ENCODE results near the gene TYW1. TPM values are rescaled to one million over a fixed set of nuclear protein-coding genes. Genes with fewer than 3 reads are reported as not detected.
"Not testable (repeated sequence)": the region's sequence is repeated elsewhere in the genome, so short reads cannot be mapped to it uniquely, and the experiment has no call there.

The TYW1 gene
- total RNA-seq, 4 donors from 2014 or later, result 10.7 to 14.2 (median 13.0) TPM

DNA sequence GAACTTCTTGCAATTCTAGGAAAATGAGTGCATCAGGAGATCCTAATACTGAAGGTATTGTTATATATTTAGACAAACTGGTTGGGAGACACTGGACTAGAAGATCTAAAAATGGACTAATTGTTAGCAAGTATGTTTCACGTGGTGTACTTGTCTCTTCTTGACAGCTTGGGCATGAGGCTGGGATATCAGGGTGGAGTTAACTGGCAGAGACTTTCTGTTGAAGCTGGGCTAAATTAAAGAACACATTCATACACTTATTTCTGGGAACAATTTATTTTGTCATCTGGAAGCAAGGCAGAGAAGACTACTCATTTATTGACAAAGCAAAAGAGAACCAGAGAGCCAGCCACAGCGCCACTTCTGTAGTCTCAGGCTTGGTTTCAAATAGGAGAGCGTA lies 25.9 kb downstream of the TYW1 start:
- H3K4me3 ChIP-seq, result no peak overlapping the region
- TF ChIP-seq POLR2AphosphoS5 (IDR thresholded peaks at IDR 0.05) (no peak), POLR2A (IDR thresholded peaks at IDR 0.05; ENCODE audit: low read depth) (no peak), EP300 (IDR thresholded peaks at IDR 0.05) (no peak)
- TF ChIP-seq, protein P1, sequence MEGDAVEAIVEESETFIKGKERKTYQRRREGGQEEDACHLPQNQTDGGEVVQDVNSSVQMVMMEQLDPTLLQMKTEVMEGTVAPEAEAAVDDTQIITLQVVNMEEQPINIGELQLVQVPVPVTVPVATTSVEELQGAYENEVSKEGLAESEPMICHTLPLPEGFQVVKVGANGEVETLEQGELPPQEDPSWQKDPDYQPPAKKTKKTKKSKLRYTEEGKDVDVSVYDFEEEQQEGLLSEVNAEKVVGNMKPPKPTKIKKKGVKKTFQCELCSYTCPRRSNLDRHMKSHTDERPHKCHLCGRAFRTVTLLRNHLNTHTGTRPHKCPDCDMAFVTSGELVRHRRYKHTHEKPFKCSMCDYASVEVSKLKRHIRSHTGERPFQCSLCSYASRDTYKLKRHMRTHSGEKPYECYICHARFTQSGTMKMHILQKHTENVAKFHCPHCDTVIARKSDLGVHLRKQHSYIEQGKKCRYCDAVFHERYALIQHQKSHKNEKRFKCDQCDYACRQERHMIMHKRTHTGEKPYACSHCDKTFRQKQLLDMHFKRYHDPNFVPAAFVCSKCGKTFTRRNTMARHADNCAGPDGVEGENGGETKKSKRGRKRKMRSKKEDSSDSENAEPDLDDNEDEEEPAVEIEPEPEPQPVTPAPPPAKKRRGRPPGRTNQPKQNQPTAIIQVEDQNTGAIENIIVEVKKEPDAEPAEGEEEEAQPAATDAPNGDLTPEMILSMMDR (IDR thresholded peaks at IDR 0.05), result no peak
- H3K9me3 ChIP-seq, result no peaks in the 10 kb centered on the region
- WGBS, result 61% methylated on average over 3 of the region's 3 CpGs
- no peak for DNase-seq (ENCODE audit: extremely low spot score)
- no peaks in the 10 kb centered on the region for H3K27me3 ChIP-seq
- H3K27ac ChIP-seq (replicated peaks in 1 of 4), result peak overlapping the region; percentile 50 to 77 (median 54)
- H3K4me1 ChIP-seq, result peaks cover 11 to 16% (median 14%) of the 10 kb centered on the region in 4 donors
- intact Hi-C loops (cut with DNase I), result no loop called here
- peaks cover 18 to 84% (median 58%) of the 10 kb centered on the region in 4 donors for H3K36me3 ChIP-seq

- H3K4me1 ChIP-seq, result peaks cover 11 to 16% (median 14%) of the 10 kb centered on the region in 4 donors
- H3K4me3 ChIP-seq; H3K27ac ChIP-seq (replicated peaks in 1 of 4): not testable (repeated sequence)
These were observed 28.8 kb downstream of the TYW1 start for GRCh38 chr7:67025459-67025858.

GRCh38 chr7:67031685-67032084 lies 35.1 kb downstream of the TYW1 start:
- WGBS, result 89% methylated on average over 2 of the region's 2 CpGs
- peaks cover 7 to 37% (median 20%) of the 10 kb centered on the region in 4 donors for H3K36me3 ChIP-seq
- H3K9me3 ChIP-seq; H3K27ac ChIP-seq (replicated peaks in 1 of 4); H3K4me3 ChIP-seq; intact Hi-C loops (cut with DNase I); DNase-seq (ENCODE audit: extremely low spot score); H3K27me3 ChIP-seq; H3K4me1 ChIP-seq: not testable (repeated sequence)

More at GRCh38 chr7:67025459-67025858, 28.8 kb downstream of the TYW1 start:
- DNase-seq (ENCODE audit: extremely low spot score); H3K27me3 ChIP-seq; H3K9me3 ChIP-seq; intact Hi-C loops (cut with DNase I): not testable (repeated sequence)
- 80% methylated on average over 1 of the region's 1 CpG for WGBS
- peaks cover 7 to 79% (median 37%) of the 10 kb centered on the region in 4 donors for H3K36me3 ChIP-seq

DNA sequence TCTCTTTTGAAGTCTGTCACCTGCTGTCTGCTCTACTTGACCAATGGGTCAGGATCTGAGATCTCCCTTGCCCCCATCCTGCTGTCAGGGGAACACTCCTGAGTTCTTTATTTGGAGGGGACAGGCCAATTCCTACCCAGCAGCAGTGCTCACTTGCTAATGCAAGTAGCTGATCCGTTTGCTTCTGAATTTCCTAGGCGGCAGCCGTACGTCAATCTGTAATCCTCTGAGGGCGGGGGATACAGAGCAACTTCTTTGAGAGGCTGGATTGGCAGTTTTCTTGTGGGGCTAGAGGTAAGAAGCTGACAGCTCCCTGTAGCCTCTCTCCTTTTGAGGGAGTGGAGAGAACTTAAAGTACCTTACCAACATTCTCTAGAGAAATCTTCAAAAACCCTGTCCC lies 36.6 kb downstream of the TYW1 start:
- 82% methylated on average over 5 of the region's 5 CpGs for WGBS
- H3K4me3 ChIP-seq, result no peak overlapping the region
- H3K4me1 ChIP-seq, result peaks cover 0 to 7% (median 0%) of the 10 kb centered on the region in 4 donors
- intact Hi-C loops (cut with DNase I), result no loop called here
- no peak for DNase-seq (ENCODE audit: extremely low spot score)
- no peaks in the 10 kb centered on the region for H3K9me3 ChIP-seq
- peaks cover 7 to 28% (median 18%) of the 10 kb centered on the region in 4 donors for H3K36me3 ChIP-seq
- no peak overlapping the region for H3K27ac ChIP-seq (replicated peaks in 1 of 4)
- H3K27me3 ChIP-seq, result no peaks in the 10 kb centered on the region
- TF ChIP-seq POLR2A (IDR thresholded peaks at IDR 0.05; ENCODE audit: low read depth) (no peak), EP300 (IDR thresholded peaks at IDR 0.05) (no peak), POLR2AphosphoS5 (IDR thresholded peaks at IDR 0.05) (no peak)
- TF ChIP-seq, protein P1 (IDR thresholded peaks at IDR 0.05), result no peak

- H3K4me3 ChIP-seq; DNase-seq (ENCODE audit: extremely low spot score); H3K9me3 ChIP-seq; H3K27ac ChIP-seq (replicated peaks in 1 of 4); intact Hi-C loops (cut with DNase I); H3K4me1 ChIP-seq; H3K27me3 ChIP-seq: not testable (repeated sequence)
- WGBS, result 86% methylated on average over 10 of the region's 10 CpGs
- H3K36me3 ChIP-seq, result peaks cover 0 to 11% (median 10%) of the 10 kb centered on the region in 4 donors
These were observed 40.1 kb downstream of the TYW1 start for GRCh38 chr7:67036432-67037395.

- TF ChIP-seq, protein P1 (IDR thresholded peaks at IDR 0.05), result peak in 2 of 3 experiments; percentile 26 to 51
- WGBS, result 37% methylated on average over 2 of the region's 2 CpGs
- intact Hi-C loops (cut with DNase I); H3K27me3 ChIP-seq; DNase-seq (ENCODE audit: extremely low spot score); H3K36me3 ChIP-seq; H3K4me3 ChIP-seq; H3K9me3 ChIP-seq: not testable (repeated sequence)
- peaks cover 18 to 33% (median 28%) of the 10 kb centered on the region in 4 donors for H3K4me1 ChIP-seq
- peak overlapping the region in 2 of 4 donors; percentile 11 to 33 for H3K27ac ChIP-seq (replicated peaks in 1 of 4)
These were observed 44.2 kb downstream of the TYW1 start for GRCh38 chr7:67040832-67041231.

All from esophagus muscularis mucosa (tissue), 4 donors.